PC-3 (cell line): ENCODE measurements around the gene TP53. TPM values are rescaled to one million over a fixed set of nuclear protein-coding genes. Genes with fewer than 3 reads are reported as not detected.

Experiments used
- ATAC-seq: fragments of 200-7000 bp; cut with Tn5 transposase; 2 replicates; pipeline ENCODE4 v1.9.1; 2020; ENCODE audit warnings: mild to moderate bottlenecking, moderate library complexity
- BruUV-seq: library from RNA; stranded (reverse); fragments of 400-500 nt; replicated peaks from 2 replicates; lab custom pipeline; 2021; lab: Mats Ljungman, UMichigan
- CTCF ChIA-PET: fragments of 300-600 bp; sonication (Branson Sonifier 250); formaldehyde crosslinking; loops from one replicate; lab custom pipeline; 2022; ENCODE audit warnings: antibody characterized with exemption; lab: Charles Lee
- POLR2A ChIA-PET: fragments of 300-600 bp; sonication (Branson Sonifier 250); formaldehyde crosslinking; loops from one replicate; lab custom pipeline; 2022; ENCODE audit warnings: antibody characterized with exemption; ENCODE audit not compliant: unreplicated experiment; lab: Charles Lee
- DNase-seq: peaks from one replicate; pipeline ENCODE4 v3.0.0-alpha.2; 2015
- H2AFZ ChIP-seq: fragments of 300-600 bp; sonication (generic); 2 replicates; pipeline ENCODE4 v1.6.0; 2016; ENCODE audit warnings: antibody characterized with exemption, low read length
- H3F3A ChIP-seq: fragments of 300-600 bp; sonication (generic); one replicate; pipeline ENCODE4 v1.6.0; 2017; ENCODE audit warnings: antibody characterized with exemption, low read length, control low read depth, mild to moderate bottlenecking; ENCODE audit not compliant: unreplicated experiment
- H3K27ac ChIP-seq: fragments of 300-600 bp; sonication (generic); 2 replicates; pipeline ENCODE4 v1.5.1; 2016; ENCODE audit warnings: mild to moderate bottlenecking, low read length
- H3K27me3 ChIP-seq: fragments of 300-600 bp; sonication (generic); 2 replicates; pipeline ENCODE4 v1.6.1; 2016; ENCODE audit warnings: low read length, mixed read lengths
- H3K36me3 ChIP-seq: fragments of 300-600 bp; sonication (generic); 2 replicates; pipeline ENCODE4 v1.6.1; 2016; ENCODE audit warnings: low read depth, mixed run types, low read length, mixed read lengths
- H3K4me1 ChIP-seq: fragments of 300-600 bp; sonication (generic); 2 replicates; pipeline ENCODE4 v1.5.1; 2016; ENCODE audit warnings: low read length; ENCODE audit not compliant: insufficient read depth
- H3K4me2 ChIP-seq: fragments of 300-600 bp; sonication (generic); 2 replicates; pipeline ENCODE4 v1.6.0; 2016; ENCODE audit warnings: low read length
- H3K4me3 ChIP-seq: fragments of 300-600 bp; sonication (generic); 2 replicates; pipeline ENCODE4 v1.5.1; 2016; ENCODE audit warnings: mild to moderate bottlenecking, low read length, mixed read lengths
- H3K79me2 ChIP-seq: fragments of 300-600 bp; sonication (generic); 2 replicates; pipeline ENCODE4 v1.6.1; 2017; ENCODE audit warnings: low read length, mixed read lengths
- H3K9ac ChIP-seq: fragments of 300-600 bp; sonication (generic); 2 replicates; pipeline ENCODE4 v1.6.0; 2016; ENCODE audit warnings: mild to moderate bottlenecking, low read length
- H3K9me2 ChIP-seq: fragments of 300-600 bp; sonication (generic); replicated peaks from 2 replicates; pipeline ENCODE4 v1.6.1; 2016; ENCODE audit warnings: mixed run types, low read length, mixed read lengths
- H3K9me3 ChIP-seq: fragments of 300-600 bp; sonication (generic); 2 replicates; pipeline ENCODE4 v1.6.1; 2016; ENCODE audit warnings: low read length, mixed read lengths
- H4K20me1 ChIP-seq: fragments of 300-600 bp; sonication (generic); 2 replicates; pipeline ENCODE4 v1.6.1; 2016; ENCODE audit warnings: low read length, mixed read lengths
- EZH2 ChIP-seq: fragments of 300-600 bp; sonication (generic); IDR thresholded peaks from one replicate; pipeline ENCODE4 v1.6.1; 2017; ENCODE audit warnings: antibody characterized with exemption, mild to moderate bottlenecking, low read length; ENCODE audit not compliant: unreplicated experiment
- EZH2phosphoT487 ChIP-seq: fragments of 300-600 bp; sonication (generic); IDR thresholded peaks from 2 replicates; pipeline ENCODE4 v1.6.1; 2018; ENCODE audit warnings: mild to moderate bottlenecking, antibody characterized with exemption, low read length, borderline replicate concordance
- intact Hi-C: fragments of 100-400 bp; cut with micrococcal nuclease; formaldehyde crosslinking; loops from 2 replicates; pipeline ENCODE4 v1.9.0; 2023
- total RNA-seq: library from RNA; depleted of rRNA; stranded (reverse); fragments of >200 nt; gene quantifications from 2 replicates; pipeline ENCODE4 v1.2.3, GENCODE V29; 2014
- TF ChIP-seq, protein P1 (sequence below): fragments of 300-600 bp; sonication (generic); conservative IDR thresholded peaks from 2 replicates; pipeline ENCODE4 v1.5.1; 2017; ENCODE audit warnings: antibody characterized with exemption, low read depth, mild to moderate bottlenecking, low read length

TP53 gene
- total RNA-seq, 1 experiment from 2014 or later = 3.4 TPM

DNA sequence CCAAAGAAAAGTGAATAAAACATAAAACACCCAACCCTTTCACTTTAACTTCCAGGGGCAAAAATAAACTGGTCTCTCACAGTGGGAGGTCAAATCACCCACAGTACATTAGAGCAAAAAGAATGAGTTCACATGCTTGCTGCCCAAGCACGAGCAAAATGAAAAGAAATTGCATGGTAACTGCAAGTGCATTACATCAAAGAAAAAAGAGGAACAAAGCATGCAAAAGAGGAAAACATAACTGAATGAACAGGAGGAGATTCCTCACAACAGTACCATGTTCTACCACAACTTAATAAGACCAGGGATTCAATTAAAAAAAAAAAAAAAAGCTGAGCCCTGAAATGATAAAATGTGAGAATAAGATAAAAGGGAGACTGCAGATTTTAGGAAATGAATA lies 42.5 kb upstream of the TP53 start:
- CTCF ChIA-PET = no interaction called here

DNA sequence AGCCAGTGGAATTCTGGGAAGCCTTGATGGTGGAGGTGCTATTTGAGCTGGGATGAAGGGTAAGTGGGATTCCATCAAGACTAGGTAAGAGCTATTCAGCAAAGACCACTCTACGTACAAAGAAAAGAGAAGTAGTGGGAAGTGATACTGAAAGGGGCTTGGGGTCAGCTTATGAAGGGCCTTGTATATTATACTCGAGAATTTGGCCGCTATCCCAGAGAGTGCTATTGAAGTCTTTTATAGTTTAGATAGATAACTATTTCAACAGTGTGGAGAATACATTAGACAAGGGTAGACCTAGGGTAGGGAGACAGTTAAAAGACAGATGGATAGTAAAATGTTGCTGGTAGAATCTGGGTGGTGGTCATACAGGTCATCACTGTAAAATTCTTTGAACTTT lies 40.6 kb upstream of the TP53 start:
- no peaks in the 10 kb centered on the region for H3K9me2 ChIP-seq
- no peak overlapping the region for H2AFZ ChIP-seq
- H3K79me2 ChIP-seq = no peaks in the 10 kb centered on the region
- no peak overlapping the region for H3K4me3 ChIP-seq
- H3K27ac ChIP-seq = no peak overlapping the region
- intact Hi-C loops = no loop called here
- POLR2A ChIA-PET = no interaction called here
- no peak for ATAC-seq
- no TSS peak for BruUV-seq
- no peaks in the 10 kb centered on the region for H3K4me1 ChIP-seq
- H3K9me3 ChIP-seq = no peaks in the 10 kb centered on the region
- TF ChIP-seq, protein P1, sequence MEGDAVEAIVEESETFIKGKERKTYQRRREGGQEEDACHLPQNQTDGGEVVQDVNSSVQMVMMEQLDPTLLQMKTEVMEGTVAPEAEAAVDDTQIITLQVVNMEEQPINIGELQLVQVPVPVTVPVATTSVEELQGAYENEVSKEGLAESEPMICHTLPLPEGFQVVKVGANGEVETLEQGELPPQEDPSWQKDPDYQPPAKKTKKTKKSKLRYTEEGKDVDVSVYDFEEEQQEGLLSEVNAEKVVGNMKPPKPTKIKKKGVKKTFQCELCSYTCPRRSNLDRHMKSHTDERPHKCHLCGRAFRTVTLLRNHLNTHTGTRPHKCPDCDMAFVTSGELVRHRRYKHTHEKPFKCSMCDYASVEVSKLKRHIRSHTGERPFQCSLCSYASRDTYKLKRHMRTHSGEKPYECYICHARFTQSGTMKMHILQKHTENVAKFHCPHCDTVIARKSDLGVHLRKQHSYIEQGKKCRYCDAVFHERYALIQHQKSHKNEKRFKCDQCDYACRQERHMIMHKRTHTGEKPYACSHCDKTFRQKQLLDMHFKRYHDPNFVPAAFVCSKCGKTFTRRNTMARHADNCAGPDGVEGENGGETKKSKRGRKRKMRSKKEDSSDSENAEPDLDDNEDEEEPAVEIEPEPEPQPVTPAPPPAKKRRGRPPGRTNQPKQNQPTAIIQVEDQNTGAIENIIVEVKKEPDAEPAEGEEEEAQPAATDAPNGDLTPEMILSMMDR = no peak
- TF ChIP-seq EZH2phosphoT487 (no peak), EZH2 (no peak)
- H3K27me3 ChIP-seq = no peaks in the 10 kb centered on the region
- no peaks in the 10 kb centered on the region for H3F3A ChIP-seq
- no peaks in the 10 kb centered on the region for H3K36me3 ChIP-seq
- no peak overlapping the region for H3K4me2 ChIP-seq
- H3K9ac ChIP-seq = no peak overlapping the region
- no peak for DNase-seq
- CTCF ChIA-PET = no interaction called here
- no peaks in the 10 kb centered on the region for H4K20me1 ChIP-seq

More for the DNA sequence above, 42.5 kb upstream of the TP53 start:
- no peak overlapping the region for H3K27ac ChIP-seq
- H2AFZ ChIP-seq = no peak overlapping the region
- no peaks in the 10 kb centered on the region for H3K9me2 ChIP-seq
- no peaks in the 10 kb centered on the region for H3K9me3 ChIP-seq
- no peaks in the 10 kb centered on the region for H3K27me3 ChIP-seq
- no peaks in the 10 kb centered on the region for H4K20me1 ChIP-seq
- no peak overlapping the region for H3K4me3 ChIP-seq
- POLR2A ChIA-PET = no interaction called here
- H3K36me3 ChIP-seq = no peaks in the 10 kb centered on the region
- H3K79me2 ChIP-seq = no peaks in the 10 kb centered on the region
- ATAC-seq (no peak), DNase-seq (no peak)
- TF ChIP-seq, protein P1 = no peak
- TF ChIP-seq EZH2 (no peak), EZH2phosphoT487 (no peak)
- BruUV-seq = no TSS peak
- H3K4me2 ChIP-seq = no peak overlapping the region
- H3K9ac ChIP-seq = no peak overlapping the region
- no peaks in the 10 kb centered on the region for H3K4me1 ChIP-seq
- intact Hi-C loops = no loop called here
- H3F3A ChIP-seq = no peaks in the 10 kb centered on the region

DNA sequence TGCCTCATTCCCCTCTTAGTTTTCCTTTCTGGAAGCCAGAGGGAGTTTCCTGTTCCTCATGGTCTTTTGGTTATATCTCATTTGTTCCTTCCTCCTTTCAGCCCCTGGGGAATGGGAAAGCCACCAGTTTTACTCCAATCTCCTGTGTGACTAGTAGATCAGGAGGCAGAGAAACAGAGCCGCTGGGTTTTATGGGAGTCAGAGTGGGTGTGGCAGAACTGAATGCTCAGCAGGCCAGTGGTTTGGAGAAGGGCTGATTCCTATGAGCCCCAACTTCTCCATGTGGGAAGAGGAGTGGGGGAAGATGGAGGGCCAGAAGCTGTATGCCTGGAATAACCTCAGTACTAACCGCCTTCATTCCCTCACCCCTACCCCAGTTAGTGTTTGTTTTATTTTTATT lies 34.3 kb upstream of the TP53 start:
- Histone ChIP-seq H3K4me1 (peaks cover 2% of the 10 kb centered on the region), H3K27ac (no peak overlapping the region), H2AFZ (no peak overlapping the region), H3K9me3 (no peaks in the 10 kb centered on the region), H3K4me3 (no peak overlapping the region), H3K27me3 (no peaks in the 10 kb centered on the region), H3F3A (no peaks in the 10 kb centered on the region), H3K9me2 (no peaks in the 10 kb centered on the region), H3K79me2 (no peaks in the 10 kb centered on the region), H3K4me2 (no peak overlapping the region), H4K20me1 (no peaks in the 10 kb centered on the region), H3K9ac (no peak overlapping the region), H3K36me3 (no peaks in the 10 kb centered on the region)
- no TSS peak for BruUV-seq
- POLR2A ChIA-PET = no interaction called here
- no peak for ATAC-seq
- intact Hi-C loops = no loop called here
- no peak for TF ChIP-seq EZH2phosphoT487
- TF ChIP-seq, protein P1 = no peak
- TF ChIP-seq EZH2 = no peak
- CTCF ChIA-PET = no interaction called here
- no peak for DNase-seq
